Astrocyte of the hippocampus (primary cell): Measurements from ENCODE around the gene TRAF2.
A peak's percentile ranks its signal among the peaks of the same experiment; 100 is the strongest.

Experiments
- DNase-seq: peaks from one replicate; pipeline ENCODE4 v3.0.0; 2011; ENCODE audit warnings: low read depth, low spot score

Gene TRAF2

DNA sequence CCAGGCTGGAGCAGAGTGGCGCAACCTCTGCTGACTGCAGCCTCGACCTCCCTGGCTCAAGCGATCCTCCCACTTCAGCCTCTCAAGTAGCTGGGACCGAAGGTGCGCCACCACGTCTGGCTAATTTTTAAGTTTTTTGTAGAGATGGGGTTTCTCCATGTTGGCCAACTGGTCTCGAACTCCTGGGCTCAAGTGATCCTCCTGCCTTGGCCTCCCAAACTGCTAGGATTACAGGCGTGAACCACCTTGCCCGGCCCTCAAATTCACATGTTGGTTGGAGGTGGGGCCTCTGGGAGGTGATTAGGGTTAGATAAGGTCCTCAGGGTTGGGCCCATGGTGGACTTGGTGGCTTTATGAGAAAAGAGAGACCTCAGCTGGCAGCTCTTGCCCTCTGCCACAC is 75.8 kb downstream of the TRAF2 start:
- DNase-seq: no peak

DNA sequence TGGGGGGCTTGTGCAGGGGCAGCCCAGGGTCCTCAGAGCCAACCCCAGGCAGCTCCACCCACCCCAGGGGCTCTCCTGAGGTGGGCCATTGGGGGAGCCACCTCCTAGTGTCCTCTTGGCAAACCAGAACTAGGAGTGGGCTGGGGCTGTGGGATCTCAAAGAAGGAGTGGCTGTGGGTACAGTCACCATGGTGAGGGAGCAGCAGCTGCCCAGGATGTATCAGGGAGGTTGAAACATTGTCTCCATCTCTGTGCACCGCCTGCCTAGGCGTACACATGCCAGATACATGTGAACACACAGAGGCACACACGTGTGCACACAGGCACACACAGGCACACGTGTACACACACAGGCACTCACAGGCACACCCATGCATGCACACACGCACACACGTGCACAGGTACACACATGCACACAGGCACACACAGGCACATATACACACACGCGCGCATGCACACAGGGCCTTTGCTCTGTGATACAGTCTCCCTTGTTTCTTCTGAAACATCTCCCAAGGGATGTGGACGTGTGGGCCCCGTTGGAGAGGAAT is 76.5 kb downstream of the TRAF2 start:
- DNase-seq: no peak

DNA sequence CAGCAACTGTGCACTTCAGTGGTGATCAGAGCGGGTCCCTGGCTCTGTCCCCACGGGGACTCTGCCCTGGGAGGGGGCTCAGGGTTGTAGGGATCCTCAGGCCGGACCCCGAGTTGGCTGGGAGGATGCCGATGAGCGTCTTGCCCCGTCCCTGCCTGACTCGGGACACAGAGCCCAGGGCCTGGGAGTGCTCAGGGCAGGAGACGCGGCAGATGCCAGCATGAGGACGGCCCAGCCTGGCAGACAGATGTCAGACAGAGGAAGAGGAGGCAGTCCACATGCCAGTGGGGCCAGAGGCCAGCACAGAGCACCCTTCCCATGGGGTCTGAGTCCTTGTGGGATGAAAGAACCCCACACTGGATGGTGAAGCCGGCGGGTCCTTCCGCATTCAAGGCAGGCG is 77.0 kb downstream of the TRAF2 start:
- no peak for DNase-seq

DNA sequence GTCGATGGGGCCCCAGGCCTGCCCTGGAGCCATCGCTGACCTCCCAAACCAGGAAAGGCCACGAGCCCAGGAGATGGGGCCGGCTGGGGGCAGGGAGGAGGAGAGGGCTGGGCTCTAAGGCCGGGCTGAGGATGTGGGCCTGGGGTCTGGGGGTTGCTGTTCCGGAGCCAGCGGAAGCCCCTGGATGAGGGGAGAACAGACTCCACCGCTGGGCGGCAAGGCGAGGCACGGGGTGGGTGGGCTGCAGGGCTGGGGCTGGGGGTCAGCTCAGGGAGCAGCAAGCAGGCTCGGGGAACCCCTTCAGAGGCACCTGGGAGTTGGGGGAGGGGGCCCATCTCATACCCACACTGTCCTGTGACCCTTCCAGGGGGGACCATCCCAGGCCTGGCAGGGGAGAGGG is 77.4 kb downstream of the TRAF2 start:
- DNase-seq: no peak

DNA sequence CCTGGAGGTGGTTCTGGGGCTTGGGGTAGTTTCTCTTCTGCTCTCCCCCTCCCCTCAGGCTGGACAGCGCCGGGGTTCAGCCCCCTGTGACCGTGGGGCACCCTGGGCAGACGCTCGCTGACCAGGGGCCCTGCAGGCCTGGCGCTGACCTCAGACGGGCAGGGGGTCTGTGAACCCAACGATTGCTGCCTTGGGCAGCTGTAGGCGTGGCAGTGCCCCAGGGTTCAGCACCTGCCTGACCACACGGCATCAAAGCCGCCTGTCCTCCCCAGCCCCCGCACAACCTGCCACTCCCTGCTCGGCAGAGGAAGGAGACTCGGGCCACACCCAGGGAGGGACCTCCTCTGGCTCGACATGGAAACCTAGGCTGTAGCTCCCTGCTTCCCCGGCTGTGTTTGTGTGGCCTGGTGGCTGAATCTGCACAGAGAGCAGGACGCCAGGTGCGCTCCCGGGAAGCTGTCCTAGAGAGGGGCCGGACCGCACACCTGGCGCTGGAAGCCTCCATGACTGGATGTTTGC is 77.9 kb downstream of the TRAF2 start:
- DNase-seq: no peak

- no peak for DNase-seq
These were observed 78.6 kb downstream of the TRAF2 start for GRCh38 chr9:136964833-136965422.

GRCh38 chr9:136965771-136966484 is 79.6 kb downstream of the TRAF2 start:
- DNase-seq: no peak

- no peak for DNase-seq
These were observed 82.2 kb downstream of the TRAF2 start for GRCh38 chr9:136968333-136969127.

GRCh38 chr9:136969150-136969549 is 82.8 kb downstream of the TRAF2 start:
- DNase-seq: no peak

GRCh38 chr9:136969774-136970173 is 83.5 kb downstream of the TRAF2 start:
- no peak for DNase-seq

GRCh38 chr9:136970361-136970760 is 84.0 kb downstream of the TRAF2 start:
- no peak for DNase-seq

- DNase-seq: no peak
These were observed 85.4 kb downstream of the TRAF2 start for GRCh38 chr9:136971746-136972145.

- DNase-seq: no peak
These were observed 86.0 kb downstream of the TRAF2 start for GRCh38 chr9:136972335-136972734.

DNA sequence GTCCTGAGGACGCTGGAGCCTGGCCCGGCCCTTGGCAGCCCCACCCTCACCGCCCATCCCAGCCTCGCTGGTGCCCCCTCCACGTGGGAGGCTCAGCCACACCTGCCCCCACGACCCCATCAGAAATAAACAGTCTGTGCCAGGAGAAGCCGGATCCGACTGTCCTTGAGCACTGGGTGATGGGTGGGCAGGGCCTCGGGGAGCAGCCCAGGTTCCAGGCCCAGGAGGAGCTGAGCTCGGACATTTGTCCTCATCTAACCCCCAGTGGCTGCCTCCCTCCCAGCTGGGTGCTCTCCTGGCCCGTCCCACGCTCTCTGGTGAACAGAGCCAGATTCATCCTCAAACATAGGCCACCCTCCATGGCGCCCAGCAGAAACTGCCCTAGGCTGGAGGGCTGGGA is 86.4 kb downstream of the TRAF2 start:
- DNase-seq: no peak

- DNase-seq: no peak
These were observed 87.6 kb downstream of the TRAF2 start for GRCh38 chr9:136973618-136974617.

DNA sequence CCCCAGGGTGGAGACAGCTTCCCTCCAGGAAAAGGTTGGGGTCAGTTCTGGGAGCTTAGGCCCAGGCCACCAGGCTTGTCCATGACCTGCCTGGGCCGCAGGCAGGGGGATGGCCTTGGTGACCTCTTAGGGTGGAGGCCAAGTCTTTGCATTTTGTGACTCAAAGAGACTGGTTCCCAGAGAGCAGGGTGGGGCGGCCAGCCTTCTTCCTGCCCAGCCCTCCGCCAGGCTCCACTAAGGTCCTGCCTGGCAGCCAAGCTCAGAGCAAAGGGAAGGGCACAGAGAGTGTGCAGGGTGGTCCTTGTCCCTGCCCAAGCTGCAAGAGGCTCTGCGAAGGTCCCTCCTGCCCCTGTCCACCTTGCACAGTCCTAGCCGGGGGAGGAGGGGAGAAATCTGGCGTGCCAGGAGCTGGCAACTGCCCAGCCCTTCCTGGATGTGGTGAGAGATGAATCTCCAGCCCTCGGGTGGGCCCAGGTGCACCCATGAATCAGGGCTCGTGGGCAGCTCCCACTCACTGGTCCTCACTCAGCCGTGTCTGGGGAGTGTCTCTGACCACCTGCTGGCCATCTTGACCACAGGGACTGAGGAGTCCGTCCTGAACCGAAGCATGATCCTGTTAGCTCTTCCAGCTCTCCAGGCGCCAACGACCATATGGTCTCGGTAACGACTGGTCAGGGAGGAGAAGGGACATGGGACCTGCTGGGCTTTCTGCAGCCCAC is 88.7 kb downstream of the TRAF2 start:
- DNase-seq: no peak

DNA sequence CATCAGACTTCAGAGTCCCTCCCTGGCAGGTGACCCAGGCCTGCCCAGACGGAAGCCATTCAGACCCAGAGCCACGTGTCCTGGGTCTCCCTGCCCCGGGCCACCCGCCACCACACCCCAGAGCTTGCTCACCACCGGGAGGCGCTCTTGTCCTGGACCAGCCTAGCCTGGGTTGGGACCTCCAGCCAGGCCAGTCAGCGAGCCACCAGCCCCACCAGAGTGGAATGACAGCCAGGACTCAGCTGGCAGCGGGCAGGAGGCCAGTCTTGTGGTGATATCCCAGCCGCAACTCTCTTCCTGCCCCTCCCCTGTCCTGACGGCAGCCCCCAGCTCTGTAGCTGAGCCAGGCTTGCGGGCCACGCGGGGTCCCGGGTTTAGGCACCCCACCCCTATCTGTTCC is 89.3 kb downstream of the TRAF2 start:
- DNase-seq: peak; percentile 69
